RWPE1 (cell line): ENCODE results near the gene WDR76.
"Not testable (repeated sequence)": the region's sequence is repeated elsewhere in the genome, so short reads cannot be mapped to it uniquely, and the experiment has no call there.

ENCODE experiments used
- CTCF ChIA-PET: fragments of 350-600 bp; sonication (Branson Sonifier 250); formaldehyde crosslinking; extraction: SDS; loops from one replicate; lab custom pipeline; 2021; lab: Yijun Ruan, JAX
- POLR2A ChIA-PET: fragments of 400-600 bp; formaldehyde crosslinking; extraction: SDS; loops from one replicate; lab custom pipeline; 2020; ENCODE audit warnings: antibody characterized with exemption; ENCODE audit not compliant: low non-redundant PET; lab: Yijun Ruan, JAX
- DNase-seq: peaks from one replicate; pipeline ENCODE4 v3.0.0; 2012; ENCODE audit warnings: low spot score
- H3K27ac ChIP-seq: fragments of 450-650 bp; 2 replicates; pipeline ENCODE4 v1.5.1; 2017
- TF ChIP-seq, protein P1 (sequence below): fragments of 450-650 bp; conservative IDR thresholded peaks from 2 replicates; pipeline ENCODE4 v1.5.1; 2017; ENCODE audit warnings: low read depth, mild to moderate bottlenecking

WDR76 gene

GRCh38 chr15:43845421-43845820, 18.6 kb downstream of the WDR76 start:
- DNase-seq: no peak
- TF ChIP-seq, protein P1, sequence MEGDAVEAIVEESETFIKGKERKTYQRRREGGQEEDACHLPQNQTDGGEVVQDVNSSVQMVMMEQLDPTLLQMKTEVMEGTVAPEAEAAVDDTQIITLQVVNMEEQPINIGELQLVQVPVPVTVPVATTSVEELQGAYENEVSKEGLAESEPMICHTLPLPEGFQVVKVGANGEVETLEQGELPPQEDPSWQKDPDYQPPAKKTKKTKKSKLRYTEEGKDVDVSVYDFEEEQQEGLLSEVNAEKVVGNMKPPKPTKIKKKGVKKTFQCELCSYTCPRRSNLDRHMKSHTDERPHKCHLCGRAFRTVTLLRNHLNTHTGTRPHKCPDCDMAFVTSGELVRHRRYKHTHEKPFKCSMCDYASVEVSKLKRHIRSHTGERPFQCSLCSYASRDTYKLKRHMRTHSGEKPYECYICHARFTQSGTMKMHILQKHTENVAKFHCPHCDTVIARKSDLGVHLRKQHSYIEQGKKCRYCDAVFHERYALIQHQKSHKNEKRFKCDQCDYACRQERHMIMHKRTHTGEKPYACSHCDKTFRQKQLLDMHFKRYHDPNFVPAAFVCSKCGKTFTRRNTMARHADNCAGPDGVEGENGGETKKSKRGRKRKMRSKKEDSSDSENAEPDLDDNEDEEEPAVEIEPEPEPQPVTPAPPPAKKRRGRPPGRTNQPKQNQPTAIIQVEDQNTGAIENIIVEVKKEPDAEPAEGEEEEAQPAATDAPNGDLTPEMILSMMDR: no peak
- ChIA-PET CTCF (interaction anchor here (0.7 kb wide), 1 partner anchor 22 kb away, joined by 3 read pairs; no protein-coding TSS in a partner anchor), POLR2A (no interaction called here)
- H3K27ac ChIP-seq: no peak overlapping the region

- ChIA-PET POLR2A (interaction anchor here (0.7 kb wide), 1 partner anchor 75 kb away, joined by 3 read pairs; no protein-coding TSS in a partner anchor), CTCF (interaction anchor here (0.6 kb wide), 2 partner anchors 17 to 71 kb away, joined by 4 read pairs; no protein-coding TSS in a partner anchor)
- no peak for DNase-seq
- TF ChIP-seq, protein P1: no peak
- no peak overlapping the region for H3K27ac ChIP-seq
Measured at GRCh38 chr15:43851251-43851650, 24.4 kb downstream of the WDR76 start.

- POLR2A ChIA-PET: no interaction called here
- CTCF ChIA-PET: no interaction called here
- H3K27ac ChIP-seq: no peak overlapping the region
- no peak for DNase-seq
- TF ChIP-seq, protein P1: no peak
Measured at GRCh38 chr15:43852607-43853006, 25.8 kb downstream of the WDR76 start.

GRCh38 chr15:43854801-43855200, 28.0 kb downstream of the WDR76 start:
- TF ChIP-seq, protein P1: no peak
- CTCF ChIA-PET: interaction anchor here (0.7 kb wide), 1 partner anchor 19 kb away, joined by 3 read pairs; no protein-coding TSS in a partner anchor
- peak overlapping the region; percentile 1; the same call in 1 of the 2 replicates for H3K27ac ChIP-seq
- POLR2A ChIA-PET: no interaction called here
- no peak for DNase-seq

DNA sequence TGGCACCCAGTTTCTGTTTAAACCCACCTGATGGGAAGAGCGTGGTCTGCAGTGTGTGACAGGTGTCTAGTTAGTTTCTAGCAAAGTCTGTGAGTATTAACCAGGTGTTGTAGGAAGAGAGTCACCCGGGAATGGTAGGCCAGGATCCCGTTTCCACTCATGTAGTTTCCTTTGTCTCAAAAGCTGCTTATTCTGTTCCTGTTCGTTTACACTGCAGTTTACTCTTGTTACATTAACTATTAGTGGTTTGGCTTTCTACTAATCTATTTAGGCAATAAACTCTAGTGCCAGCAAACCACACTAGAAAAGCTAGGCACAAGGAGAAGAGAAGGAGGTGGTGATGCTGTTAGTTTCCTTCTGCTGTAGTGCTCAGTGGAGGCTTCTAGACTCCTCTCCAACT, 32.7 kb downstream of the WDR76 start:
- DNase-seq: no peak
- POLR2A ChIA-PET: no interaction called here

DNA sequence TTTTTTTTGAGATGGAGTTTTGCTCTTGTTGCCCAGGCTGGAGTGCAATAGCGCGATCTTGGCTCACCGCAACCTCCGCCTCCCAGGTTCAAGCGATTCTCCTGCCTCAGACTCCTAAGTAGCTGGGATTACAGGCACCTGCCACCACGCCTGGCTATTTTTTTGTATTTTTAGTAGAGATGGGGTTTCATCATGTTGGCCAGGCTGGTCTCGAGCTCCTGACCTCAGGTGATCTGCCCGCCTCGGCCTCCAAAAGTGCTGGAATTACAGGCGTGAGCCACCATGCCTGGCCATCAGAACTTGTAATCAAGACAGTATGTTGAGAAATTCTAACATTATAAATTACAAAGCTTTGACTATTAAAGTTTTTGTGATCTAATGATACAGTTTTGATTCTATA, 39.8 kb downstream of the WDR76 start:
- POLR2A ChIA-PET, DNase-seq, H3K27ac ChIP-seq: not testable (repeated sequence)
- CTCF ChIA-PET: interaction anchor here (0.6 kb wide), 1 partner anchor 342 kb away, joined by 4 read pairs; no protein-coding TSS in a partner anchor

More for the DNA sequence above, 32.7 kb downstream of the WDR76 start:
- H3K27ac ChIP-seq: no peak overlapping the region
- CTCF ChIA-PET: no interaction called here
- TF ChIP-seq, protein P1: no peak

- no peak overlapping the region for H3K27ac ChIP-seq
- ChIA-PET CTCF (interaction anchor here (0.6 kb wide), 1 partner anchor 341 kb away, joined by 4 read pairs; no protein-coding TSS in a partner anchor), POLR2A (no interaction called here)
- DNase-seq: no peak
- TF ChIP-seq, protein P1: no peak
Measured at GRCh38 chr15:43867096-43867495, 40.3 kb downstream of the WDR76 start.
